CD4-positive, alpha-beta T cell treated with Interleukin-6 for 4 hours (primary cell): ENCODE measurements around the gene AMBRA1.
A peak's percentile ranks its signal among the peaks of the same experiment; 100 is the strongest.

Experiments used
- DNase-seq: peaks from one replicate; pipeline ENCODE4 v3.0.0-alpha.2; 2020; ENCODE audit warnings: mixed read lengths

The AMBRA1 gene

DNA sequence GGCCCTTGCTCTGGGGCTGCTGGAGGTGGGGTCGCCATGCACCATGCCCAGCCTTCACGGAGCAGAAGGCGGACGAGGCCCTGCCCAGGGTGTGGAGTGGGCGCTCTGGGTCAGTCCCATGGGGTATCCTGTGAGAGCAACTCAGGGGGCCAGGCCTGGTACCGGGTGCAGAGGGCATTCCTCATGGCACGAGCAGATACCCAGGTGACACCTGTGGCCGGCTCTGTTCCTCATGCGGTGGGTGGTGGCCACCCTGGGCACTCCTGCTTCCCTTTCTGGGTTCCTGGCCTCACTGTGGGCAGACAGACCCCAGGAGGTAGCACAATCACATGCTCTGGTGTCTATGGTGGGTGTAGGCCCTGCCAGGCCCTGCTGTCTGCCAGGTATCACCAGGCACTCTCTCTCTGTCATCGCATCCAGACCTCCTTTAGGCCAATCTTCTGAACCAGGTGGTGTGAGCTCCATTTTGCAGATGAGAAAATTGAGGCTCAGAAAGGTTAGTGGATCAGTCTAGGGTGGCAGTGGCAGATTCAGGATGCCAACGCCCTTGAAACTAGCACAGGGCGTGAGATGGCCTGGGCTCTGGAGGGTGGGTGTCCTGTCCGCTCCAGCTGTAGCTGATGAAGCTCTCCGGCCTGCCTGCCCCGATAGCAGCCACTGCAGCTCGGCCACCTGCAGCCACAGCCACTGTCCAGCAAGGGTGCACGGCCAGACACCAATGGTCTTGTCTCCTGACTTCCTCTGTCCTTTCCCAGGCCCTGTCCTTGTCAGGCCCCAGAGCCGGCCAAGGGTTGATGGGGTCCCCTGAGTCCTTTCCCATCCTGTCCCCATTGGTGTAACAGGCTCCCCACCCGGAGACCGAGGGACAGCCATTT, 231.4 kb downstream of the AMBRA1 start:
- DNase-seq = no peak

DNA sequence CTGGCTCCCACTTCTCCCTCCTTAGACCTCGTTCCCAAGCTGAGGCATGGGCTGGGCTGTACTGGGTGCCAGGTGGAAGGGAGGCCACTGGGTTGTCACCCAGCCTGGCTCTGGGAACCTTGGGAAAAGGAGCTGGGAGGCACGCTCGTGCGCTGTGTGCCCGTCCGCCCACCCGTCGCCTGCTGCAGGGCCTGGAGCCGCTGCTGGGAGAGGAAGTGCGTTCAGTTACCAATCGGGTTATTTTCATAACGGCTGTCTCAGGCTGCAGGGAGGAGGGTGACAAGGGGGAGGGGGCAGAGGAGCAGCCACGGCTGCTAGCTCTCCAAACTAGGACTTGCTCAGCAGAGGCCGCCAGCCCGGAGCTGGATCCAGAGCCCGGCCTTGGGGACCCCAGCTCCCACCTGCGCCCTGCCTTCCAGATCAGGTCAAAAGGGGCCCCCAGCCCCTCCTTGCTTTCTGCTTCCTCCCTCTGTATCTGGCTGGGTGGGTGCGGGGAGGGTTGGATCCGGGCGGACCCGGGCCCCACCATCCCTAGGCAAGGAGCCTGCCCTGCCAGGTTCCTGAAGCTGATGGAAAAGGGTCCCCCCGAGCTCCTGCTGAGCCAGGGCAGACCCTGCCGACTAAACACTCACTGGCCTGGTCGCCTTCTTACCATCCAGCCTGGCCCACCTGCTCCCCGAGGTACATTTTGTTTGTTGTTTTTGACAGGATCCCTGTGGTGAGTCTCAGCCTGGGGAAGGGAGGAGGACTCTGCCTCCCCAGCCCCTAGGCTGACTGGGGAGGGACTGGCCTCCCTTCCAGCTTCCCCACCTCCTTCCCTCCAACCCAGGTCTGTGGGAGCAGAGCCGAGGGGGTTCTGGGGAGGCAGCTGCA, 232.3 kb downstream of the AMBRA1 start:
- peak; percentile 80 for DNase-seq

DNA sequence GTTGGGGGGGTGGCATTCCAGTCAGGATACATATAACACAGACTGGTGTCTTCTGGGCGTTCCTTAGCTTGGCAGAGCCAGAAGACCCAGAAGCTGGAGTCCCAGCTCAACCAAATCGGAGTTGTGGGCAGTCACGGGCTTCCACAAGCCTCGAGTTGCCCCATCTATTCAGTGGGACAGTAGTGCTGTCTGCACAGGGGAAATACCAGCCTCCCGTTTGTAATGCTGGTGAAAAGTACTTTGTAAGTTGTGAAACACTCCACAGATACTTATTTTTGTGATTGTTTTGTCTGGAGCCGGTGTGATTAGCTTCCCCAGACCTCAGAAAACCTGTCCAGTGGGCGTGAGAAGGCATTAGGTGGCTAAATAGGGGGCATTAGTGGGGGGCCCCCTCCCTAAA, 232.9 kb downstream of the AMBRA1 start:
- DNase-seq = no peak

DNA sequence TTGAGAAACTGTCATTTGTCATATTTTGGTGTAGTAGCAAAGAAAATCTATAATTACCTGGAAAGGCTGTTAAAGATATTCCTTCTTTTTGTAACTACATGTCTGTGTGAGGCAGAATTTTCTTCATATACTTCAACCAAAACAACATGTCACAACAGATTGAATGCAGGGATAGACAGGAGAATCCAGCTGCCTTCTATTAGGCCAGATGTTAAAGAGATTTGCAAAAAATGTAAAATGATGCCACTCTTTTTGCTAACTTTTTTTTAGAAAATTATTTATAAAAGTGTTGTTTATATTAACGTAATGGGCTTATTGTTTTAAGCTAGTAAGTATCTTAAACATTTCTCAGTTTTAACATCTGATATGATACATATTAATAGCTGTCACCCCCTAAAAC, 233.9 kb downstream of the AMBRA1 start:
- no peak for DNase-seq

DNA sequence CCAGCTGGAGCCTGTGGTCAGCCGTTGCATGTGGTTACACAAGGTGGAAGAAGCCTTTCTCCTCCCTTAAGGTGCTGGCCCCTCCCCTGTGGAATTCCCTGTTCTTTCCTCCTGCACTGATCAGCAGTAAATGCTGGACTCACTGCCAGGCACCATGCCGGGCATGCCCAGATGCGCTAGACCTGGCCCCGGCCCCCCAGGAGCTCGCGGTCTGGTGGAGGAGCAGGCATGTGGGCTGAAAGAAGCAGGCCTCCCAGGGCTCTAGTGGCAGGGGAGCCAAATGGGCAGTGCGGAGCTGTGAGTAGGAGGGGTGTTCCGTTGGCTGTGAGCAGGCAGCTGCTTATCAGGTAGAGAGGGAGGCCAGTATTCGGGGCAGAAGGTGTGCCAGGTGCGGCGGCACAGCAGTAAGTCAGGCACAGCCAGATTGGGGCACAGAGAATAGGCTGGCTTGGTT, 236.3 kb downstream of the AMBRA1 start:
- no peak for DNase-seq

DNA sequence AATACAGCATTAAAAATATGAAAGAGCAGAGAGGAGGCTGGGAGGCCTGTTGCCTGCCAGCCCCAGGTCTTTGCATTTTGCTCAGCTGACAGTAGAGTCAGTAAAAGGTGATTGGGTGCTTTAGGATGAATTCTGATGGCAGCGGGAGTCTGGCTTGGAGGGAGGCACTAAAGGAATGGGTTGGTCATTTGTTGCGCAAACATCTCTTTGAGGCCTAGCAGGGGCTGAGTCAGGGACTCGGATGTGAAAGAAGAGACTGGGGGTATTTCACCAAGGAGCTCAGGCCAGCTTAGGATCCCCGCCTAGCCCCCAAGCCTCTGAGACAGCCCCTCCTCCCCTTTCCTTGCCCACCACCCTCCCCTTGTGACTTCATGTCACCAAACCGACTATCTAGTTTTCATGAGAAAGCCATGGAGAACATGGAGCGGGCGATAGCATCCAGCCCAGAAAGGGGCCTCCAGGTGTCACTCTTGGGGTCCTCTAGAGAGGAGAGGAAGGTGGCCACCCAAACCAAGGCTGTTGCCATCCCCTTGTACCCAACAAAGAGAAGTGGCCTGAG, 236.8 kb downstream of the AMBRA1 start:
- DNase-seq = no peak

DNA sequence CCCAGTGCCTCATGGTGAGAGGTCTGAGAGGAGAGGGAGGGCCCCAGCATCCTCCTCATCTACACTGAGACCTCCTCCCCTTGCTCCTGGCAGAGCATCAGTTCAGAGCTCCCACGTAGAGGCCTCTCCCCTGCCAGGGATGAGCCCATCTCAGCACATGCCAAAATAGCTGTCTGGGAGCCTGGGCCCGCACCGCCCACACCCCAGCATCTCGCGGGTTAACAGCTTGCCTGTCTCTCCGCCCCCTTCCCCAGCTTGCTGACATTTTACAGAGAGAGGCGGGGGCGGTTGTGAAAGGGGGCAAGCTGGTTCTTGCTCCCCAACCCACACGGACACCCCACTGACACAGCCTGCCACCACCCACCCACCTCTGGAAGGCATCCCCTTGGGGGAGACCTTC, 240.1 kb downstream of the AMBRA1 start:
- peak; percentile 52 for DNase-seq

DNA sequence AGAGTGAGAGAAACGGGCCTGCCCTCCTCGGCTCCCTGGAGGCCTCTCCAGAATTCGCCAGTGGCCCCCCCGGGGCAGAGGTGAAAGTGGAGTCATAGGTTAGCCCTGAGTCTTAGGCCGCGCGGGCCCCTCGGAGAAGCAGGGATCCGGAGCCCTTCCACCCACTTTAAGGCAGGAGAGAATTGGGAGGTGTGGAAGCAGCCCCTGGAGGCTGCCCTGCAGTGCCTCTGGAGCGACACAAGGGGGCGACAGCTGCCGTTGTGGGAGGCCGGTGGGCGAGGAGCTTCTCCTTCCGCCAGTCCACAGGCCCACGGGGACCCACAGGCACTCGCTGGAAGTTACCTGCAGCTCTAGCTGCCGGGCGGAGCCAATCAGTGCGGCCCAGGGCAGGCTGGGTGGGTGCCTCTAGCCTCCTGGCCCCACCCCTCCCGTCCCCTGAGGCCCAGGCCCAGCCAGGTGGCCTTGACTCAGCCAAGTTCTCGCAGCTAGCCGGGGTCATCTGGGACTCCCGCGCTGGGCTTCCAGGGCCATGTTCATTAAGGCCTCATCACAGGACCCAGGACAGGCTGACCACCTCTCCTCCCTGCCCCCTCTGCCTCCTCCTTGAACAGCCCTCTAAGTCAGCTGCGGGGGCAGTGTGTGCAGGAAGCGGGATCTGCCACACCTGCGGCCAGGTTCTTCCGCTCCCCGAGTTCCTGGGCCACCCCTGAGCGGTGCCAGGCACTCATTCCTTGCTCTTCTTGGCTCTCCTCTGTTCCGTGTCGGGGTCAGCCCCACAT, 241.6 kb downstream of the AMBRA1 start:
- peak; percentile 79 for DNase-seq

DNA sequence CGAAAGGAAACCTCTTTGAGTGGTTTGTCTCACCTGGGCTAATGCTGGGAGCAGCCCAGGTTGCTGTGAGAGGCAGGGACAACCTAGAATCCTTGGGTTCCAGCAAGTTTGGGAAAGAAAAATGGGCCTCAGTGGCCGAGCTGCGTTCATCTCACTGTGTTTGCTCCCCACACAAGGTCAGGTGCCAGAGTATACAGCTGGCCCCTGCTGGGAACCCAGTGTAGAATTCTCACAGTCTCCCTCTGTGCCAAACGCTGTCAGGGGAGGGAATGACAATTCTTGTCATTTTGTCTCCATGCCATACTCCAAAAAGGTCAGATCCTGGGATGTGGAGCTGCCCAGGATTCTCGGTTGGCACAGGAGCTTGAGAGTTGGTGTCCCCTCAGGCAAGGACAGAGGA, 242.2 kb downstream of the AMBRA1 start:
- DNase-seq = no peak

DNA sequence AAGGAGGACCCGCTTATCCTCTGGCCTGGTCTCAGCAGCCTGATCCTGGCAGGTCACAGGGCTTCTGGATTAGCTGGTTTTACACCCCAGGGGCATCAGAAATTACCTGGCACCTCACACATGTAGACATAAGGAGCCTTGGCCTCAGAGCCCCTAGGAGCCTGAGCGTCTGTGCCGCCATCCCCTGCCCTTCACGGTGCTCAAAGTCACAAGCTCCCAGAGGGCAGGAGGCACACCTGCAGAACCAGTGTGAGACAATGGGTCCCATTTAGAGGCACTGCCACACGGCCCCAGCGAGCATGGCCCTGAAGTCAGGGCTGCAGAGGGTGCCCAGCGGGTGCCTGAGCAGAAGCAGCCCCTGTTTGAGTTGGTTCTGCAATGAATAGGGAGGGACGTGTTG, 242.7 kb downstream of the AMBRA1 start:
- no peak for DNase-seq

DNA sequence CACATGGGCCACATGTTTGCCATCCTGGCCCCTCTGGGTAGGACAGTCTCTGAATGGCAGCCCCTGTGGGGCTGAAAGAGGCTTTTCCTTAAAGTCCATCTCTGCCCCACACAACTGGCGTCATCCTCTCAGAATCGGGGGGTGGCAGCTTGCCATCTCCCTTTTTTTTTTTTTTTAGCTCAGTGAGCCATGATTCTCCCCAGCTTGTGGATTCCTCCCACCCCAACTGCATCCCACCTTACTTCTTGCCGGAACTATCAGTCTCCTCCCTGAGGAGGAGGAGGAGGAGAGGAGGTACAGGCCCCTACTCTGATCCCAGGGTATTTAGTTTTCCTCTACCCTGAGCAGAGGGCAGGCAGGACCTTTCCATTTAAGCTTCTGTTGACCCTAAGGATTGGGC, 243.1 kb downstream of the AMBRA1 start:
- DNase-seq = no peak

DNA sequence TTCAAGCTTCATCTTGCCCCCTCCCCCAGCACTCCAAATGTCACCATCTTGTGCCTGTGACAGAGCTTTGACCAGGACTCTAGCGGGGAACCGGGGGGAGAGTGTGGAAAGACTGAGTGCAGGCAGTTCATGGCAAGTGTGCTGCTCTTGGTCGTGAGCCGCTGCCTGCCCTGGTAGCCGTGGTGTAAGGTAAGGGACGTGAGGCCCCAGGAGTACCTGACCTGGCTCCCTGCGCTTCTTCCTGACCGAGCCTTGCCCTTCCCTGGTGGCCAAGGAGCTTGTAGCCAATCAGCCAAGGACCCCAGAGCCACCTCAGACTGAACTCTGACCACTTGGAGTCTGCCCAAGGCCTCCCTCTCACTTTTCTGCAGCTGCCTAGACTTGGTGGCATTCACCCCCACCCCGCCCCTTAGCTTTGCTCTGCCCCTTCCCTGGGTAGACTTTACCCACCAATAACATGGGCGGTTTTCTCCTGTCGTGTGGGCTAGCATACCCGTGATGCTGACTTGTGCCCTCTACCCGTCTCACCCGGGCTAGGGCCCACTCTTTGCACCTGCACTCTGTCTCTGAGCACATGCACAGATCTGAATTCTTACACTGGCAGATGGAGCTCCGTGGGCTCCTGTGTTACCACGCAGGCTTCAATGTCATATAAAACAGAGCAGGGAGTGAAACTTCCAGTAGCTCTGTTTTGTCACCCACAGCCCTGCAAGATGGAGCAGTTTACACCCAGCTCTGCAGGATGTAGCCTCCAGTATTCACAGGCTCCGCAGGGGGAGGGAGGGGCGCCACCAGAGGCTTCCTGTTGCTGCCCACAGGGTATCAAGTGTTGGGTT, 245.0 kb downstream of the AMBRA1 start:
- peak; percentile 83 for DNase-seq

DNA sequence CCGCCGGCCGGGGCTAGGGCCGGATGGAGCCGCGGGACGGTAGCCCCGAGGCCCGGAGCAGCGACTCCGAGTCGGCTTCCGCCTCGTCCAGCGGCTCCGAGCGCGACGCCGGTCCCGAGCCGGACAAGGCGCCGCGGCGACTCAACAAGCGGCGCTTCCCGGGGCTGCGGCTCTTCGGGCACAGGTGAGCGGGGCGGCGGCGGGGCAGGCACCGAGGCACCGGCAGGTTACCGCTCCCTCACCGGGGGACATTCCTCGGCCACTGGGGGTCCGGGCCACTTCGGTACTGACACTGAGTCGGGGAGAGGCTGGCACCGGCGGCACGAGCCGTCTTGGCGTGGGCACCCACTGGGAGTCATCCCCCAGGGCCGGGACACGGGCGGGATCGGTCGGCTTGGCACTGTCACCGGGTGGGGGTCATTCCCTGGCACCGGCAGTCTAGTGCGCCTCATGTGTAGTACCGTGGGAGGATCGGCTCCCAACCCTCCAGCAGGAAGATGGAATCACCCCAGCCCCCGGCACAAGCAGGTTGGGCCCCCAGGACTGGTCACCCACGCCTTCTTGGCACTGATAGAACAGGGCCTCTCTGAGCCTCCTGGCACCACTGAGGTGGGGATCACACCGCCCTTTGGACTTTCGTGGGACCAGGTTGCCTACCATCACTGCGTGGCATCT, 246.0 kb downstream of the AMBRA1 start:
- DNase-seq = no peak

DNA sequence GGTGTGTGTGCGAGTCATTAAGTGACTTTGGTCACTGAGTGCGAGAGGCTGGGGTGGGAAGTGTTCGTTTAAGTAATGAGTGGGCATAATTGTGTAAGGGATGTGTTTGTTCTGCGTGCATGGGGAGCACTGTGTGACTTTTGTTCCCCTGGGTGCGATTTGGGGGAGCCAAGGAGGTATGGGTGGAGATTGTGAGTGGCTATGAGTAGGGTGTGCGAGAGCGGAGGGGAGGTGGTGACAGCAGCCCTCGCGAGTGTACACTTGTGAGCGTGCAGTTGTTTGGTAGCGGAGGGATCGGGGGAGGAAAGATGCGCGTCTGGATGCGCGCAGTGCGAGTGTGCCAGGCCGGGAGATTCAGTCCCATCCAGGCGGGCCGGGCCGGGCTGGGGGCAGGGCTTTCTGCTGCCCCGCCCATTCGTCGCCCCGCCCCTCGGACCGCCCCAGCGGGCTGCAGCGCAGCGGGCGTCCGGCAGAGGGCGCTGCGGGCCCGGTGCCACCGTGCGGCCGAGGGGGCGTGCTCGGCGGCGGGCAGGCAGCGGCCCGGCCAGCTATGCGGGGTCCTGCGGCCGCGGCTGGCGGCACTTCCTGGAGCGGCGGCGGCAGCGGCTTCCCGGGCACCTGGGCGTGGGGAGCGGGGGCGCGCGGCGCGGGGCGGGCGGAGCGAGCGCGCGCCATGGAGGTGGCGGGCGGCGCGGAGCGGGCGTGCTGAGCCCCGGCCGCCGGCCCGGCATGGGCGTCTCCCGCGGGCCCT, 246.8 kb downstream of the AMBRA1 start, which contains the start of gene DGKZ:
Gene DGKZ (plus strand): TSS at position 578 of the 751 bp plus-strand sequence. CDS start 197 bp downstream, outside the sequence.
- peak; percentile 86 for DNase-seq
